ENCODE measurements around the gene PRPSAP2.

Gene PRPSAP2

GRCh38 chr17:18854956-18855355, 3.0 kb upstream of the PRPSAP2 start:
- no peak overlapping the region for H3K4me3 ChIP-seq (ENCODE audit: low read depth, low read length)
- DNase-seq (ENCODE audit: low read depth) = no peak
- TF ChIP-seq CTCF (conservative IDR thresholded peaks at IDR 0.05; ENCODE audit: low read depth, low read length) = no peak

GRCh38 chr17:18855831-18856569, 1.9 kb upstream of the PRPSAP2 start:
- H3K4me3 ChIP-seq (ENCODE audit: low read depth, low read length) = peak overlapping the region; percentile 67
- no peak for TF ChIP-seq CTCF (conservative IDR thresholded peaks at IDR 0.05; ENCODE audit: low read depth, low read length)
- DNase-seq (ENCODE audit: low read depth) = peak; percentile 96

GRCh38 chr17:18856570-18856915, 1.4 kb upstream of the PRPSAP2 start:
- peak overlapping the region; percentile 67 for H3K4me3 ChIP-seq (ENCODE audit: low read depth, low read length)
- peak; percentile 12 for DNase-seq (ENCODE audit: low read depth)
- TF ChIP-seq CTCF (conservative IDR thresholded peaks at IDR 0.05; ENCODE audit: low read depth, low read length) = no peak

GRCh38 chr17:18858567-18859245, 775 bp downstream of the PRPSAP2 start:
- no peak for TF ChIP-seq CTCF (conservative IDR thresholded peaks at IDR 0.05; ENCODE audit: low read depth, low read length)
- DNase-seq (ENCODE audit: low read depth) = peak; percentile 15
- peak overlapping the region; percentile 75 for H3K4me3 ChIP-seq (ENCODE audit: low read depth, low read length)

- TF ChIP-seq CTCF (conservative IDR thresholded peaks at IDR 0.05; ENCODE audit: low read depth, low read length) = no peak
- peak overlapping the region; percentile 75 for H3K4me3 ChIP-seq (ENCODE audit: low read depth, low read length)
- peak; percentile 69 for DNase-seq (ENCODE audit: low read depth)
Measured at GRCh38 chr17:18859256-18859655, 1.3 kb downstream of the PRPSAP2 start.

- TF ChIP-seq CTCF (conservative IDR thresholded peaks at IDR 0.05; ENCODE audit: low read depth, low read length) = no peak
- DNase-seq (ENCODE audit: low read depth) = peak; percentile 10
- no peak overlapping the region for H3K4me3 ChIP-seq (ENCODE audit: low read depth, low read length)
Measured at GRCh38 chr17:18860161-18860972, 2.4 kb downstream of the PRPSAP2 start.
